H1 (cell line): ENCODE results near the gene PI4KA. TPM values are rescaled to one million over a fixed set of nuclear protein-coding genes. Genes with fewer than 3 reads are reported as not detected.

Source experiments
- CTCF ChIA-PET: fragments of 300-600 bp; sonication (Branson Sonifier 250); formaldehyde crosslinking; loops from one replicate; lab custom pipeline; 2021; ENCODE audit not compliant: partially characterized antibody; lab: Charles Lee
- POLR2A ChIA-PET: fragments of 300-600 bp; sonication (Branson Sonifier 250); formaldehyde crosslinking; loops from one replicate; lab custom pipeline; 2021; ENCODE audit warnings: inconsistent platforms; ENCODE audit not compliant: partially characterized antibody; lab: Charles Lee
- DNase-seq, 2 experiments: peaks; one replicate each; pipeline versions ENCODE4 v3.0.0 to v3.0.0-alpha.2; 2010 to 2022; ENCODE audit warnings: low spot score in 2 of 2, low read depth in 1 of 2, mixed read lengths in 1 of 2
- FAIRE-seq: peaks from 2 replicates; lab custom pipeline; 2011; peaks lifted over from hg19 to GRCh38; lab: Jason Lieb, UNC
- H2AFZ ChIP-seq: 2 replicates; pipeline ENCODE4 v1.8.1; 2012; ENCODE audit warnings: low read length, inconsistent platforms
- H2AK5ac ChIP-seq: 2 replicates; pipeline ENCODE4 v1.6.1; 2013; ENCODE audit warnings: low read depth, low read length
- H2BK120ac ChIP-seq: replicated peaks from 2 replicates; pipeline ENCODE3; 2013; ENCODE audit warnings: low read depth, low read length, inconsistent platforms
- H2BK12ac ChIP-seq: 2 replicates; pipeline ENCODE4 v1.6.1; 2013; ENCODE audit warnings: low read depth, low read length
- H2BK15ac ChIP-seq: 2 replicates; pipeline ENCODE4 v1.6.1; 2013; ENCODE audit warnings: low read length
- H2BK20ac ChIP-seq: 2 replicates; pipeline ENCODE4 v1.6.1; 2013; ENCODE audit warnings: low read length
- H2BK5ac ChIP-seq: 2 replicates; pipeline ENCODE4 v1.6.1; 2013; ENCODE audit warnings: low read depth, low read length
- H3K14ac ChIP-seq: 2 replicates; pipeline ENCODE4 v1.6.1; 2013; ENCODE audit warnings: inconsistent platforms; ENCODE audit not compliant: insufficient read length
- H3K18ac ChIP-seq: 2 replicates; pipeline ENCODE4 v1.6.1; 2013; ENCODE audit warnings: low read length; ENCODE audit errors: extremely low read depth
- H3K23ac ChIP-seq: 2 replicates; pipeline ENCODE4 v1.6.1; 2013; ENCODE audit warnings: inconsistent platforms; ENCODE audit not compliant: insufficient read length
- H3K23me2 ChIP-seq: 2 replicates; pipeline ENCODE4 v1.6.1; 2013; ENCODE audit warnings: low read depth, low read length
- H3K27ac ChIP-seq: 2 replicates; pipeline ENCODE4 v1.6.1; 2011; ENCODE audit warnings: low read depth, low read length, inconsistent platforms
- H3K27me3 ChIP-seq, 4 experiments: replicated peaks in 1 of 4; 1 replicate in 1 of 4; 2 replicates in 3 of 4; pipeline versions ENCODE4 v1.6.1 to v1.8.1; 2011 to 2013; ENCODE audit warnings: low read length in 3 of 4, mild to moderate bottlenecking in 3 of 4, inconsistent platforms in 2 of 4, mixed read lengths in 2 of 4, moderate library complexity in 1 of 4; ENCODE audit not compliant: control insufficient read depth in 3 of 4, insufficient read depth in 3 of 4; ENCODE audit errors: extremely low read depth in 1 of 4
- H3K36me3 ChIP-seq, 4 experiments: 2 replicates each; pipeline versions ENCODE4 v1.6.1 to v1.8.1; 2011 to 2013; ENCODE audit warnings: mild to moderate bottlenecking in 4 of 4, low read length in 3 of 4, moderate library complexity in 2 of 4, control low read depth in 1 of 4, inconsistent platforms in 1 of 4; ENCODE audit not compliant: insufficient read depth in 4 of 4, control insufficient read depth in 2 of 4
- H3K4ac ChIP-seq: replicated peaks from 2 replicates; pipeline ENCODE3; 2013; ENCODE audit warnings: low read length, low read depth, mixed read lengths, inconsistent platforms; ENCODE audit not compliant: insufficient read length
- H3K4me1 ChIP-seq, 4 experiments: replicated peaks in 1 of 4; 1 replicate in 1 of 4; 2 replicates in 3 of 4; pipeline versions ENCODE4 v1.6.1 to v1.8.1; 2011 to 2013; ENCODE audit warnings: low read length in 3 of 4, inconsistent platforms in 2 of 4, mixed read lengths in 1 of 4; ENCODE audit not compliant: insufficient read depth in 4 of 4, control insufficient read depth in 3 of 4
- H3K4me2 ChIP-seq, 2 experiments: 2 replicates each; pipeline versions ENCODE4 v1.6.1 to v1.8.1; 2011 to 2013; ENCODE audit warnings: low read depth in 2 of 2, low read length in 2 of 2, control low read depth in 1 of 2, inconsistent platforms in 1 of 2, mild to moderate bottlenecking in 1 of 2; ENCODE audit not compliant: insufficient read depth in 1 of 2
- H3K4me3 ChIP-seq, 4 experiments: fragments of 200-600, 300-600 bp in 1 of 4; sonication (generic), shearing (Covaris generic), sonication (Bioruptor Twin) in 1 of 4; 2 replicates each; pipeline versions ENCODE4 v1.5.1 to v1.8.1; 2011 to 2016; ENCODE audit warnings: low read length in 4 of 4, low read depth in 3 of 4, control low read depth in 2 of 4, inconsistent platforms in 2 of 4, mild to moderate bottlenecking in 2 of 4, mixed read lengths in 1 of 4, moderate library complexity in 1 of 4; ENCODE audit not compliant: insufficient read depth in 2 of 4; ENCODE audit errors: extremely low read depth in 1 of 4
- H3K56ac ChIP-seq: replicated peaks from 2 replicates; pipeline ENCODE3; 2013; ENCODE audit warnings: low read depth, mild to moderate bottlenecking, mixed read lengths, low read length, inconsistent platforms; ENCODE audit not compliant: insufficient read length
- H3K79me1 ChIP-seq: 2 replicates; pipeline ENCODE4 v1.6.1; 2013; ENCODE audit warnings: low read depth, low read length, control low read depth
- H3K79me2 ChIP-seq, 2 experiments: 2 replicates each; pipeline versions ENCODE4 v1.6.1 to v1.8.1; 2012 to 2013; ENCODE audit warnings: low read length in 2 of 2, mild to moderate bottlenecking in 2 of 2, inconsistent platforms in 1 of 2; ENCODE audit not compliant: insufficient read depth in 2 of 2, control insufficient read depth in 1 of 2
- H3K9ac ChIP-seq, 4 experiments: replicated peaks in 1 of 4; 1 replicate in 1 of 4; 2 replicates in 3 of 4; pipeline versions ENCODE4 v1.6.1 to v1.8.1; 2011 to 2013; ENCODE audit warnings: low read depth in 3 of 4, low read length in 3 of 4, control low read depth in 2 of 4, mild to moderate bottlenecking in 2 of 4, moderate library complexity in 2 of 4, inconsistent platforms in 1 of 4; ENCODE audit errors: extremely low read depth in 1 of 4
- H3K9me3 ChIP-seq, 2 experiments: 2 replicates each; pipeline versions ENCODE4 v1.6.1 to v1.8.1; 2012 to 2013; ENCODE audit warnings: mild to moderate bottlenecking in 2 of 2, moderate library complexity in 2 of 2, control low read depth in 1 of 2, inconsistent platforms in 1 of 2, low read depth in 1 of 2, low read length in 1 of 2, mixed read lengths in 1 of 2; ENCODE audit not compliant: insufficient read depth in 2 of 2
- H4K20me1 ChIP-seq, 2 experiments: replicated peaks in 1 of 2; 2 replicates each; pipeline versions ENCODE3 to v1.8.1; 2011 to 2013; ENCODE audit warnings: inconsistent platforms in 2 of 2, low read length in 2 of 2, mild to moderate bottlenecking in 1 of 2; ENCODE audit not compliant: insufficient read depth in 2 of 2, control insufficient read depth in 1 of 2
- H4K5ac ChIP-seq: 2 replicates; pipeline ENCODE4 v1.6.1; 2013; ENCODE audit warnings: low read length, low read depth, mixed read lengths, inconsistent platforms; ENCODE audit not compliant: insufficient read length
- H4K8ac ChIP-seq: 2 replicates; pipeline ENCODE4 v1.8.0; 2013; ENCODE audit warnings: mild to moderate bottlenecking, moderate library complexity, low read length, inconsistent platforms; ENCODE audit not compliant: insufficient read depth; ENCODE audit errors: extremely low read depth
- H4K91ac ChIP-seq: replicated peaks from 2 replicates; pipeline ENCODE3; 2013; ENCODE audit warnings: low read length, mixed read lengths, inconsistent platforms; ENCODE audit not compliant: insufficient read length
- ASH2L ChIP-seq: fragments of 200-600, 300-600 bp; sonication (generic); IDR thresholded peaks from one replicate; pipeline ENCODE4 v1.7.1; 2017; ENCODE audit warnings: low read length
- CREB1 ChIP-seq: IDR thresholded peaks from 2 replicates; pipeline ENCODE4 v1.6.1; 2012; ENCODE audit warnings: inconsistent platforms
- CTCF ChIP-seq, 3 experiments: IDR thresholded peaks; 1 replicate in 2 of 3; 2 replicates in 1 of 3; pipeline versions ENCODE4 v1.5.1 to v1.6.1; 2011; ENCODE audit warnings: low read length in 3 of 3, mild to moderate bottlenecking in 3 of 3, inconsistent platforms in 2 of 3, low read depth in 1 of 3, moderate library complexity in 1 of 3; ENCODE audit not compliant: insufficient read depth in 1 of 3; ENCODE audit errors: control extremely low read depth in 1 of 3
- GABPA ChIP-seq: IDR thresholded peaks from 2 replicates; pipeline ENCODE4 v1.6.1; 2011; ENCODE audit warnings: mild to moderate bottlenecking, low read length, moderate library complexity, borderline replicate concordance; ENCODE audit not compliant: insufficient read depth
- JUN ChIP-seq: IDR thresholded peaks from 2 replicates; pipeline ENCODE4 v1.6.1; 2011; ENCODE audit warnings: low read depth, mild to moderate bottlenecking, improper control_type of control experiment, low read length
- KDM5A ChIP-seq: fragments of 200-600 bp; IDR thresholded peaks from 2 replicates; pipeline ENCODE4 v1.7.1; 2012; ENCODE audit warnings: mild to moderate bottlenecking, low read length, inconsistent platforms, mixed read lengths
- RFX5 ChIP-seq: IDR thresholded peaks from 2 replicates; pipeline ENCODE4 v1.6.1; 2011; ENCODE audit warnings: low read depth, low read length, improper control_type of control experiment, borderline replicate concordance
- RXRA ChIP-seq: IDR thresholded peaks from 2 replicates; pipeline ENCODE4 v1.6.1; 2011; ENCODE audit warnings: low read depth, mild to moderate bottlenecking, low read length, moderate library complexity; ENCODE audit not compliant: insufficient read depth
- SP1 ChIP-seq: IDR thresholded peaks from 2 replicates; pipeline ENCODE4 v1.6.1; 2011; ENCODE audit warnings: low read depth, low read length
- SP2 ChIP-seq: IDR thresholded peaks from 2 replicates; pipeline ENCODE4 v1.6.1; 2012; ENCODE audit warnings: mild to moderate bottlenecking, low read length, inconsistent platforms
- WGBS, 2 experiments: shearing (Covaris generic) in 1 of 2; methylation state at CpG; one replicate each; pipeline versions ENCODE4 v1.1.6 to v1.1.7; 2013 to 2015; ENCODE audit warnings: low lambda C conversion rate in 2 of 2, mixed read lengths in 2 of 2, inconsistent platforms in 1 of 2, low coverage in 1 of 2, missing lambda C conversion rate in 1 of 2; ENCODE audit not compliant: insufficient replicate concordance in 2 of 2, insufficient coverage in 1 of 2, insufficient read length in 1 of 2; ENCODE audit errors: extremely low coverage in 1 of 2, missing lambda C conversion rate in 1 of 2; 5-methylcytosine and 5-hydroxymethylcytosine counted together
- polyA plus RNA-seq, 7 experiments: library from polyadenylated mRNA; depleted of rRNA in 3 of 7; stranded (reverse) in 5 of 7; unstranded in 2 of 7; fragments of >200 nt in 5 of 7; fragments of 200-250 nt in 2 of 7; gene quantifications; 1 replicate in 5 of 7; 2 replicates in 1 of 7; 4 replicates in 1 of 7; pipeline versions ENCODE4 v1.2.1 to v1.2.3, GENCODE V29; 2011 to 2013; ENCODE audit warnings: missing spikeins in 2 of 7, mixed read lengths in 2 of 7
- total RNA-seq: library from RNA; stranded (reverse); fragmentation: NEBNext Ultra II Directional; extraction: Animal tissue kit (Norgen Biotek cat#: 25700); gene quantifications from 2 replicates; pipeline ENCODE4 v1.2.1, GENCODE V29; 2021

The PI4KA gene
- total and polyA plus RNA-seq, 2 of the 8 experiments (the other 6 are each of a cell fraction or from before 2014, with no cell fraction given) = 22.5 to 37.7 TPM

- WGBS, 2 experiments = 93% methylated on average over 6 of the region's 6 CpGs; no CpG with 5 or more reads in 1 of the 2 experiments
- no peak overlapping the region for H2BK5ac ChIP-seq
- no peak overlapping the region for H3K23ac ChIP-seq
- FAIRE-seq (no peak), DNase-seq (no peak)
- H3K18ac ChIP-seq = no peak overlapping the region
- H4K91ac ChIP-seq = no peak overlapping the region
- no peaks in the 10 kb centered on the region for H3K27me3 ChIP-seq
- H3K9ac ChIP-seq = no peak overlapping the region
- H3K27ac ChIP-seq = no peak overlapping the region
- ChIA-PET CTCF (interaction anchor here (0.6 to 4.3 kb wide), 4 partner anchors 12 to 644 kb away, joined by 3 to 17 read pairs (median 4); no protein-coding TSS in a partner anchor), POLR2A (no interaction called here)
- H3K56ac ChIP-seq = no peak overlapping the region
- no peak overlapping the region for H4K8ac ChIP-seq
- H3K79me1 ChIP-seq = no peaks in the 10 kb centered on the region
- no peak overlapping the region for H3K4me2 ChIP-seq
- no peak overlapping the region for H3K4me3 ChIP-seq
- H2BK120ac ChIP-seq = no peak overlapping the region
- H2BK12ac ChIP-seq = no peak overlapping the region
- peaks cover 0 to 2% (median 0%) of the 10 kb centered on the region in 4 experiments; a peak in 3 of 8 replicates for H3K36me3 ChIP-seq
- no peak overlapping the region for H2AK5ac ChIP-seq
- no peaks in the 10 kb centered on the region for H3K23me2 ChIP-seq
- peaks cover 0 to 1% of the 10 kb centered on the region in 2 experiments for H4K20me1 ChIP-seq
- H2BK20ac ChIP-seq = no peak overlapping the region
- H3K4me1 ChIP-seq = no peaks in the 10 kb centered on the region
- no peak overlapping the region for H4K5ac ChIP-seq
- no peaks in the 10 kb centered on the region for H3K9me3 ChIP-seq
- TF ChIP-seq RXRA (no peak), SP1 (no peak), CREB1 (no peak), RFX5 (no peak), ASH2L (no peak), SP2 (no peak), GABPA (no peak), KDM5A (no peak), JUN (no peak), CTCF (IDR thresholded peaks at IDR 0.05; ENCODE audit: control extremely low read depth in 1 of 3, insufficient read depth in 1 of 3, low read depth in 1 of 3, low read length in 3 of 3) (no peak)
- no peak overlapping the region for H2AFZ ChIP-seq
- no peak overlapping the region for H3K4ac ChIP-seq
- no peak overlapping the region for H2BK15ac ChIP-seq
- H3K14ac ChIP-seq = no peak overlapping the region
- H3K79me2 ChIP-seq = no peaks in the 10 kb centered on the region
Observed at GRCh38 chr22:20816559-20816958, 42.1 kb downstream of the PI4KA start.
